Neural cell (in vitro differentiated cells): ENCODE measurements around the gene KCNIP4.

Source experiments
- CTCF ChIP-seq: fragments of 450-650 bp; IDR thresholded peaks from 2 replicates; pipeline ENCODE4 v1.5.1; 2014; ENCODE audit warnings: antibody characterized with exemption, mild to moderate bottlenecking, moderate library complexity; ENCODE audit not compliant: poor library complexity, severe bottlenecking
- EP300 ChIP-seq: fragments of 450-650 bp; conservative IDR thresholded peaks from 2 replicates; pipeline ENCODE4 v1.6.1; 2014; ENCODE audit warnings: antibody characterized with exemption, mild to moderate bottlenecking, moderate library complexity; ENCODE audit not compliant: poor library complexity, severe bottlenecking
- EZH2 ChIP-seq: fragments of 200-600, 300-800 bp; shearing (Covaris generic), sonication (generic); IDR thresholded peaks from 2 replicates; pipeline ENCODE4 v1.6.1; 2014; ENCODE audit warnings: antibody characterized with exemption, low read length, borderline replicate concordance, mild to moderate bottlenecking; ENCODE audit not compliant: insufficient read depth, poor library complexity, severe bottlenecking
- MXI1 ChIP-seq: fragments of 450-650 bp; conservative IDR thresholded peaks from 2 replicates; pipeline ENCODE4 v1.6.1; 2014; ENCODE audit warnings: antibody characterized with exemption, mild to moderate bottlenecking; ENCODE audit not compliant: poor library complexity, severe bottlenecking
- POLR2AphosphoS5 ChIP-seq: IDR thresholded peaks from 2 replicates; pipeline ENCODE4 v1.6.1; 2012
- RAD21 ChIP-seq: fragments of 450-650 bp; conservative IDR thresholded peaks from 2 replicates; pipeline ENCODE4 v1.6.1; 2014; ENCODE audit warnings: antibody characterized with exemption, mild to moderate bottlenecking, moderate library complexity
- REST ChIP-seq: IDR thresholded peaks from 2 replicates; pipeline ENCODE4 v1.6.1; 2012; ENCODE audit warnings: borderline replicate concordance

GRCh38 chr4:21697583-21697982, 251.0 kb downstream of the KCNIP4 start:
- TF ChIP-seq CTCF (no peak), POLR2AphosphoS5 (no peak), EP300 (no peak), REST (no peak), EZH2 (no peak), RAD21 (no peak), MXI1 (no peak)
